Panc1 (cell line): Measurements from ENCODE around the gene LPP. TPM values are rescaled to one million over a fixed set of nuclear protein-coding genes. Genes with fewer than 3 reads are reported as not detected.

Source experiments
- ATAC-seq: fragments of 200-7000 bp; cut with Tn5 transposase; 2 replicates; pipeline ENCODE4 v1.9.1; 2020; ENCODE audit warnings: mild to moderate bottlenecking, moderate library complexity
- BruUV-seq: library from RNA; stranded (reverse); fragments of 400-500 nt; replicated peaks from 2 replicates; lab custom pipeline; 2021; lab: Mats Ljungman, UMichigan
- CTCF ChIA-PET: fragments of 300-600 bp; sonication (Branson Sonifier 250); formaldehyde crosslinking; loops from one replicate; lab custom pipeline; 2022; ENCODE audit warnings: antibody characterized with exemption; lab: Charles Lee
- POLR2A ChIA-PET: fragments of 300-600 bp; sonication (Branson Sonifier 250); formaldehyde crosslinking; loops from one replicate; lab custom pipeline; 2022; ENCODE audit warnings: antibody characterized with exemption; lab: Charles Lee
- DNase-seq: peaks from one replicate; pipeline ENCODE4 v3.0.0-alpha.2; 2010; ENCODE audit warnings: low read depth, low spot score
- H3K27ac ChIP-seq: 2 replicates; pipeline ENCODE4 v1.5.1; 2011; ENCODE audit warnings: mild to moderate bottlenecking, low read length, inconsistent platforms
- H3K27me3 ChIP-seq: fragments of 200-500 bp; sonication (Bioruptor generic); 2 replicates; pipeline ENCODE4 v1.6.0; 2014; ENCODE audit warnings: low read length, inconsistent platforms; ENCODE audit not compliant: control insufficient read depth, insufficient read depth
- H3K36me3 ChIP-seq: fragments of 200-500 bp; sonication (Bioruptor generic); 2 replicates; pipeline ENCODE4 v1.5.1; 2014; ENCODE audit warnings: inconsistent platforms, mild to moderate bottlenecking, low read length, moderate library complexity; ENCODE audit not compliant: control insufficient read depth, insufficient read depth
- H3K4me1 ChIP-seq: 2 replicates; pipeline ENCODE4 v1.5.1; 2011; ENCODE audit warnings: inconsistent platforms, mild to moderate bottlenecking, low read length, moderate library complexity; ENCODE audit not compliant: control insufficient read depth, insufficient read depth
- H3K4me3 ChIP-seq, 2 experiments: 2 replicates each; pipeline ENCODE4 v1.5.1; 2011 to 2012; ENCODE audit warnings: low read depth in 2 of 2, low read length in 2 of 2, mild to moderate bottlenecking in 2 of 2, inconsistent platforms in 1 of 2, moderate library complexity in 1 of 2
- H3K9me3 ChIP-seq: fragments of 200-500 bp; sonication (Bioruptor generic); 2 replicates; pipeline ENCODE4 v1.5.1; 2014; ENCODE audit warnings: low read depth, mild to moderate bottlenecking, inconsistent platforms, low read length, moderate library complexity; ENCODE audit not compliant: control insufficient read depth, insufficient read depth
- POLR2AphosphoS5 ChIP-seq: IDR thresholded peaks from 2 replicates; pipeline ENCODE4 v1.6.1; 2012; ENCODE audit warnings: mild to moderate bottlenecking, low read depth, low read length, moderate library complexity
- SIN3A ChIP-seq: IDR thresholded peaks from 2 replicates; pipeline ENCODE4 v1.6.1; 2012; ENCODE audit warnings: low read depth, mild to moderate bottlenecking, low read length, moderate library complexity, borderline replicate concordance; ENCODE audit not compliant: insufficient read depth
- TCF7L2 ChIP-seq: IDR thresholded peaks from 2 replicates; pipeline ENCODE4 v1.6.1; 2011; ENCODE audit warnings: mild to moderate bottlenecking, low read depth, low read length, inconsistent platforms
- in situ Hi-C: cut with HindIII; loops from 2 replicates; pipeline ENCODE4 v1.10.0; 2016; ENCODE audit warnings: low sequenced_read_pairs, low pct_unique_long_range_greater_than_20kb
- intact Hi-C: fragments of 100-400 bp; cut with micrococcal nuclease; formaldehyde crosslinking; loops from one replicate; pipeline ENCODE4 v1.10.0; 2022; ENCODE audit not compliant: unreplicated experiment
- total RNA-seq: library from RNA; stranded (reverse); gene quantifications from one replicate; pipeline ENCODE4 v1.2.1, GENCODE V29; 2021; ENCODE audit not compliant: unreplicated experiment
- TF ChIP-seq, protein P1 (sequence below), 2 experiments: IDR thresholded peaks; 2 replicates each; pipeline ENCODE4 v1.6.1; 2011 to 2012; ENCODE audit warnings: low read depth in 2 of 2, control low read depth in 1 of 2, low read length in 1 of 2, mild to moderate bottlenecking in 1 of 2, moderate library complexity in 1 of 2; ENCODE audit not compliant: insufficient read depth in 1 of 2
- TF ChIP-seq, protein P2 (sequence below): fragments of 450-650 bp; IDR thresholded peaks from 2 replicates; pipeline ENCODE4 v1.5.1; 2017; ENCODE audit warnings: mild to moderate bottlenecking

The LPP gene
- total RNA-seq, 1 experiment from 2014 or later: 90.0 TPM

DNA sequence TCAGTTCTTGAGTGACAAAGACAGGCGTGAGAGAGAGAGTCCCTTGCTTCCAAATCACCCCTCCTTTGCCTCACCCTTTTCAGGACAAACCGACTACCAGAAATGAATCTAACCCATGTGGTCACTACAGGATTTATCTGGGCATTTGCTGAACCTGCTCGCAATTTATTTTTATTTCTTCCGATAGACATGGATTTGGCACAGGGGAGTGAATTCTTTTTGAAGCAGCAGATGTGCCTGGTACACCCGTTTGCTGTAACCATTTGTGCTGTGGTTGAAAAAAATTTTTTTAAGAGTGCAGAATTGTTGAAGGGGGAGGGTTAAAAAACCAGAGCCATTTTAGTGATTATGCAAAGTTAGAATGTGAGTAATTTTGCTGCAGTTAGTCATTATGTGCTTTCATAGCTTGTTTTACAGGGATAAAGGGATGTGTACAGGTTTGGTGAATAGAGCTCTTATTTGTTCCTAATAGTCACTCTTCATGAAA lies 442.0 kb downstream of the LPP start:
- BruUV-seq: no TSS peak
- Histone ChIP-seq H3K27ac (no peak overlapping the region), H3K9me3 (no peaks in the 10 kb centered on the region), H3K36me3 (no peaks in the 10 kb centered on the region), H3K4me3 (no peak overlapping the region), H3K4me1 (peaks cover 3% of the 10 kb centered on the region; the same call in 1 of the 2 replicates), H3K27me3 (no peaks in the 10 kb centered on the region)
- ChIA-PET CTCF (no interaction called here), POLR2A (no interaction called here)
- in situ Hi-C loops (no loop called here), intact Hi-C loops (no loop called here)
- DNase-seq (no peak), ATAC-seq (no peak)
- no peak for TF ChIP-seq TCF7L2
- TF ChIP-seq, protein P1, sequence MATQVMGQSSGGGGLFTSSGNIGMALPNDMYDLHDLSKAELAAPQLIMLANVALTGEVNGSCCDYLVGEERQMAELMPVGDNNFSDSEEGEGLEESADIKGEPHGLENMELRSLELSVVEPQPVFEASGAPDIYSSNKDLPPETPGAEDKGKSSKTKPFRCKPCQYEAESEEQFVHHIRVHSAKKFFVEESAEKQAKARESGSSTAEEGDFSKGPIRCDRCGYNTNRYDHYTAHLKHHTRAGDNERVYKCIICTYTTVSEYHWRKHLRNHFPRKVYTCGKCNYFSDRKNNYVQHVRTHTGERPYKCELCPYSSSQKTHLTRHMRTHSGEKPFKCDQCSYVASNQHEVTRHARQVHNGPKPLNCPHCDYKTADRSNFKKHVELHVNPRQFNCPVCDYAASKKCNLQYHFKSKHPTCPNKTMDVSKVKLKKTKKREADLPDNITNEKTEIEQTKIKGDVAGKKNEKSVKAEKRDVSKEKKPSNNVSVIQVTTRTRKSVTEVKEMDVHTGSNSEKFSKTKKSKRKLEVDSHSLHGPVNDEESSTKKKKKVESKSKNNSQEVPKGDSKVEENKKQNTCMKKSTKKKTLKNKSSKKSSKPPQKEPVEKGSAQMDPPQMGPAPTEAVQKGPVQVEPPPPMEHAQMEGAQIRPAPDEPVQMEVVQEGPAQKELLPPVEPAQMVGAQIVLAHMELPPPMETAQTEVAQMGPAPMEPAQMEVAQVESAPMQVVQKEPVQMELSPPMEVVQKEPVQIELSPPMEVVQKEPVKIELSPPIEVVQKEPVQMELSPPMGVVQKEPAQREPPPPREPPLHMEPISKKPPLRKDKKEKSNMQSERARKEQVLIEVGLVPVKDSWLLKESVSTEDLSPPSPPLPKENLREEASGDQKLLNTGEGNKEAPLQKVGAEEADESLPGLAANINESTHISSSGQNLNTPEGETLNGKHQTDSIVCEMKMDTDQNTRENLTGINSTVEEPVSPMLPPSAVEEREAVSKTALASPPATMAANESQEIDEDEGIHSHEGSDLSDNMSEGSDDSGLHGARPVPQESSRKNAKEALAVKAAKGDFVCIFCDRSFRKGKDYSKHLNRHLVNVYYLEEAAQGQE (IDR thresholded peaks at IDR 0.05; ENCODE audit: insufficient read depth in 1 of 2, low read depth in 2 of 2, low read length in 1 of 2): no peak
- TF ChIP-seq, protein P2, sequence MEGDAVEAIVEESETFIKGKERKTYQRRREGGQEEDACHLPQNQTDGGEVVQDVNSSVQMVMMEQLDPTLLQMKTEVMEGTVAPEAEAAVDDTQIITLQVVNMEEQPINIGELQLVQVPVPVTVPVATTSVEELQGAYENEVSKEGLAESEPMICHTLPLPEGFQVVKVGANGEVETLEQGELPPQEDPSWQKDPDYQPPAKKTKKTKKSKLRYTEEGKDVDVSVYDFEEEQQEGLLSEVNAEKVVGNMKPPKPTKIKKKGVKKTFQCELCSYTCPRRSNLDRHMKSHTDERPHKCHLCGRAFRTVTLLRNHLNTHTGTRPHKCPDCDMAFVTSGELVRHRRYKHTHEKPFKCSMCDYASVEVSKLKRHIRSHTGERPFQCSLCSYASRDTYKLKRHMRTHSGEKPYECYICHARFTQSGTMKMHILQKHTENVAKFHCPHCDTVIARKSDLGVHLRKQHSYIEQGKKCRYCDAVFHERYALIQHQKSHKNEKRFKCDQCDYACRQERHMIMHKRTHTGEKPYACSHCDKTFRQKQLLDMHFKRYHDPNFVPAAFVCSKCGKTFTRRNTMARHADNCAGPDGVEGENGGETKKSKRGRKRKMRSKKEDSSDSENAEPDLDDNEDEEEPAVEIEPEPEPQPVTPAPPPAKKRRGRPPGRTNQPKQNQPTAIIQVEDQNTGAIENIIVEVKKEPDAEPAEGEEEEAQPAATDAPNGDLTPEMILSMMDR: no peak
- no peak for TF ChIP-seq POLR2AphosphoS5
- TF ChIP-seq SIN3A: no peak

DNA sequence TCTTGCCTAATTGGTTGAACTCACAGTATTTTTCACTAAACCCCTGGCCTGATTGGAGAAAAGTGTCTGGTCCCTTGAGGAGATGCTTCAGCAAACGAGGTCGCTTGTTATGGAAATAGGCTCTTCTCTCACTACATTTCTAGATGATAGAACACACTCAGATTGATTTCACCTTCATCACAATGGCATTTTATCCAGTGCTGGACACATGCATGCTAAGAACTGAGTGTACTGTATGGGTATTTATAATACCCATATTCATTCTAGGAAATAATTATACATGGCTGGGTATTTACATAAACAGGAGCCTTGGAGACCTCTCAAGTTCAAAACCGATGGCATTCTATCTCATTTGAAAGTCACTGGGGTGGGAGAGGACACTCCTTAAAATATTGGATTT lies 444.9 kb downstream of the LPP start:
- ChIA-PET POLR2A (no interaction called here), CTCF (no interaction called here)
- Histone ChIP-seq H3K9me3 (no peaks in the 10 kb centered on the region), H3K4me3 (no peak overlapping the region), H3K27ac (no peak overlapping the region), H3K4me1 (peaks cover 3% of the 10 kb centered on the region; the same call in 1 of the 2 replicates), H3K36me3 (no peaks in the 10 kb centered on the region), H3K27me3 (no peaks in the 10 kb centered on the region)
- TF ChIP-seq SIN3A (no peak), POLR2AphosphoS5 (no peak), TCF7L2 (no peak)
- TF ChIP-seq, protein P1 (IDR thresholded peaks at IDR 0.05; ENCODE audit: insufficient read depth in 1 of 2, low read depth in 2 of 2, low read length in 1 of 2): no peak
- TF ChIP-seq, protein P2: no peak
- no peak for DNase-seq
- in situ Hi-C loops: no loop called here
- no TSS peak for BruUV-seq
- intact Hi-C loops: no loop called here
- no peak for ATAC-seq
